ENCODE data around the gene ADO.

ADO gene

DNA sequence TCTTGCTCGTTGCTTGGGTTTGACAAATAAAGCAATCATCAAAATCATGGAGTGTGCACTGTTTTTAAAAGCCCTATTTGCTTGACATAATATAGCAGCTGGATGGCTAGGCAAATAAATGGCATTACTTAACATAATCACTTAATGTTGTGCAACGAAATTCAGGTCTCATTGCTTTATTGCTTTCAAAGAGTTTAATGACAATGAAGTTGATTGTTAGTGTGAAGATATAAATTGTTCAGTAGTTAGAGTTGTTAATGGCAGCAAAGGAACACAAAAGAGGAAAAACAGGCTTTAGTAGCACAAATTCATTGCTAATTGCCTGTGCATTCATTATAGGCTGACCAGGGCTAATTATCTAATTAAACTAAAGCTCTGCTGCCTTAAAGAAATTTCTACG, 7.6 kb upstream of the ADO start:
- peaks cover 16% of the 10 kb centered on the region for H3K27me3 Mint-ChIP-seq (ENCODE audit: low read depth, poor library complexity)
- no peak for DNase-seq
- TF ChIP-seq, protein P1, sequence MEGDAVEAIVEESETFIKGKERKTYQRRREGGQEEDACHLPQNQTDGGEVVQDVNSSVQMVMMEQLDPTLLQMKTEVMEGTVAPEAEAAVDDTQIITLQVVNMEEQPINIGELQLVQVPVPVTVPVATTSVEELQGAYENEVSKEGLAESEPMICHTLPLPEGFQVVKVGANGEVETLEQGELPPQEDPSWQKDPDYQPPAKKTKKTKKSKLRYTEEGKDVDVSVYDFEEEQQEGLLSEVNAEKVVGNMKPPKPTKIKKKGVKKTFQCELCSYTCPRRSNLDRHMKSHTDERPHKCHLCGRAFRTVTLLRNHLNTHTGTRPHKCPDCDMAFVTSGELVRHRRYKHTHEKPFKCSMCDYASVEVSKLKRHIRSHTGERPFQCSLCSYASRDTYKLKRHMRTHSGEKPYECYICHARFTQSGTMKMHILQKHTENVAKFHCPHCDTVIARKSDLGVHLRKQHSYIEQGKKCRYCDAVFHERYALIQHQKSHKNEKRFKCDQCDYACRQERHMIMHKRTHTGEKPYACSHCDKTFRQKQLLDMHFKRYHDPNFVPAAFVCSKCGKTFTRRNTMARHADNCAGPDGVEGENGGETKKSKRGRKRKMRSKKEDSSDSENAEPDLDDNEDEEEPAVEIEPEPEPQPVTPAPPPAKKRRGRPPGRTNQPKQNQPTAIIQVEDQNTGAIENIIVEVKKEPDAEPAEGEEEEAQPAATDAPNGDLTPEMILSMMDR (IDR thresholded peaks at IDR 0.05), result no peak
- H3K9me3 Mint-ChIP-seq, result no peaks in the 10 kb centered on the region
- H3K36me3 Mint-ChIP-seq (ENCODE audit: low read depth), result no peaks in the 10 kb centered on the region
- no peak overlapping the region for H3K27ac Mint-ChIP-seq
- peaks cover 29% of the 10 kb centered on the region for H3K4me1 Mint-ChIP-seq
- no peak overlapping the region for H3K4me3 Mint-ChIP-seq

DNA sequence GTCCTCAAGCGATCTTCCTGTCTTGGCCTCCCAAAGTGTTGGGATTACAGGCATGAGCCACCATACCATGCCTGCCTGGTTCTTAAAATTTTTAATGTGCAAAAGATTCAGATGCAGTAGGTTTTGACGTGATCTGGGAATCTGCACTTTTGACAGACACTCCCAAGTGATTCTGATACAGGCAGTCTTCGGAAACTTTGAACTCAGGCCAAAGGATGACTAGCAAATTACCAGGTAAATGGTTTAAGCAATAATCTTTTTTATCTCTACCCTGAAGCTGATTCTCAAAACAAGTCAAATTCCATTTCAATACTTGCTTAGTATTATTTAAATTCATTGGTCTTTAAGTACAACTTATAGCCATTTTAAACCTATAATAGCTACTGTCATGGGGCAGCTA, 2.6 kb upstream of the ADO start:
- Mint-ChIP-seq H3K4me1 (peaks cover 40% of the 10 kb centered on the region), H3K27ac (no peak overlapping the region), H3K4me3 (no peak overlapping the region), H3K9me3 (no peaks in the 10 kb centered on the region), H3K36me3 (ENCODE audit: low read depth) (no peaks in the 10 kb centered on the region), H3K27me3 (ENCODE audit: low read depth, poor library complexity) (peaks cover 11% of the 10 kb centered on the region)
- TF ChIP-seq, protein P1 (IDR thresholded peaks at IDR 0.05), result no peak
- DNase-seq, result no peak

DNA sequence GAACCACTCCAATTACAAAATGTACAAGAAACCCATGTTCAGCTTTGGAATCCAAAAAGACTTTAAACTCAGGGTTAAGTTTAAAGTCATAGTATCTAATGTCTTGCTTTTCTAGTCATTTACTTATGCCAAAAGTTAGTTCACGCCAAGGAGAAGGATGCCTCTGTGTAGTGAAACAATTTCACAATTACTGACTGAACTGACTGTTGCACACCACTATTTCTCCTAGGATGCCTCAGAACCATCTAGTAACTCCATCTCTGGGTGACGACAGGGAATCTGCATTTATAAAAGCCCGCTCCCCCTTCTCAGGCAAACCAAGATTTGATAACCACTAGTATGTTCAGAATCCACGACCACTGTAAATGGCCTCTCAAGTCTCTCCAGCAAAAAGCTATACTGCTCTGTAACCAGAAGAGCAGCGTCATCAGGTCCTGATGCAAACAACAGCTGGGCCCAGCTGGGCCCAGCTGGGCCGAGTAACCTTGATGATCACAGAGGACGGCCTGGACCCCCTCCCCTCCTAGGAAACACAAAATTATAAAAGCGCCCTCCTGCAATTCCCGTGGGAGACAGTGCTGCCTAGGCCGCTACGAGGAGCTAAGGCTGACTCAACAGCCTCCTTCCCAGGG, 680 bp upstream of the ADO start:
- H3K9me3 Mint-ChIP-seq, result no peaks in the 10 kb centered on the region
- peak overlapping the region; percentile 95 for H3K4me3 Mint-ChIP-seq
- H3K27me3 Mint-ChIP-seq (ENCODE audit: low read depth, poor library complexity), result peaks cover 2% of the 10 kb centered on the region
- no peak for DNase-seq
- H3K4me1 Mint-ChIP-seq, result peaks cover 44% of the 10 kb centered on the region
- H3K27ac Mint-ChIP-seq, result peak overlapping the region; percentile 100
- H3K36me3 Mint-ChIP-seq (ENCODE audit: low read depth), result peaks cover 7% of the 10 kb centered on the region
- TF ChIP-seq, protein P1 (IDR thresholded peaks at IDR 0.05), result no peak

DNA sequence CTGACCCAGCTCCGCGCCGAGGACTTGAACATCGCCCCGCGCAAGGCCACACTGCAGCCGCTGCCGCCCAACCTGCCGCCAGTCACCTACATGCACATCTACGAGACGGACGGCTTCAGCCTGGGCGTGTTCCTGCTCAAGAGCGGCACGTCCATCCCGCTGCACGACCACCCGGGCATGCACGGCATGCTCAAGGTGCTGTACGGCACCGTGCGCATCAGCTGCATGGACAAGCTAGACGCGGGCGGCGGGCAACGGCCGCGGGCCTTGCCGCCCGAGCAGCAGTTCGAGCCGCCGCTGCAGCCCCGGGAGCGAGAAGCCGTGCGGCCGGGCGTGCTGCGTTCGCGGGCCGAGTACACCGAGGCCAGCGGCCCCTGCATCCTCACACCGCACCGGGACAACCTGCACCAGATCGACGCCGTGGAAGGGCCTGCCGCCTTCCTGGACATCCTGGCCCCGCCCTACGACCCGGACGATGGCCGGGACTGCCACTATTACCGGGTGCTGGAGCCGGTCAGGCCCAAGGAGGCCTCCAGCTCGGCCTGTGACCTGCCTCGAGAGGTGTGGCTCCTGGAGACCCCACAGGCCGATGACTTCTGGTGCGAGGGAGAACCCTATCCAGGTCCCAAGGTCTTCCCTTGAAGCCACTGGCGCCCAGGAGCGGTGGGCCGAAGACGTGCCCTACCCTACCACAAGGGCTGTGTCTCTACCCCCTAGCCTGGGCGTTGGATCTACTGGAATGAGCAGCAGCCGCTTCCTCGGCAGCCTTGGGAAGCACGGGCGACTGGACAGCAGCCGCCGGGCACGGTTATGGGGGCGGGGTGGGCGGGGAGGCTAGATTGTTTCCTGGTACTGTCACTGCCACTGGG, 945 bp downstream of the ADO start:
- H3K9me3 Mint-ChIP-seq, result no peaks in the 10 kb centered on the region
- H3K4me1 Mint-ChIP-seq, result peaks cover 45% of the 10 kb centered on the region
- peak; percentile 60 for DNase-seq
- H3K27ac Mint-ChIP-seq, result peak overlapping the region; percentile 81
- H3K4me3 Mint-ChIP-seq, result peak overlapping the region; percentile 89
- TF ChIP-seq, protein P1 (IDR thresholded peaks at IDR 0.05), result no peak
- peaks cover 7% of the 10 kb centered on the region for H3K36me3 Mint-ChIP-seq (ENCODE audit: low read depth)
- H3K27me3 Mint-ChIP-seq (ENCODE audit: low read depth, poor library complexity), result peaks cover under 1% of the 10 kb centered on the region

DNA sequence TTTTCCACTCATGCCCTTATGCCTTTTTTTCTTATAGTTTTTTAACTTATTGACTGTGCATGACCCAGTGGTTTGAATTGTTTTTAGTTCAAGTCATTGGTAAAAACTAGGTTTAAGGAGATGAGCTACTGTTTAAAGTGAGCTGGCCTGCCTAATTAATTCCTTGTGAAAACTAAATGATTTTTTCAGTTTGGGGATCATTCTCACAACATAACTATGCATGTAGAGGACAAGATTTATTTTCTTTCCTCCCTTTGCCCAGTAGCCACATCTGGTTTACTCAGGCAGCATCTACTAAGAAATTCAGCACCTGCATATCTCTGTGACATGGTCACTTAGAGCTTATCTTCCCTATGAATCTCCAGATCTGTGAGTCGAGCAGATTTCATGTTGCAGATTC, 1.7 kb downstream of the ADO start:
- DNase-seq, result no peak
- TF ChIP-seq, protein P1 (IDR thresholded peaks at IDR 0.05), result no peak
- H3K4me3 Mint-ChIP-seq, result peak overlapping the region; percentile 89
- peaks cover 45% of the 10 kb centered on the region for H3K4me1 Mint-ChIP-seq
- H3K9me3 Mint-ChIP-seq, result no peaks in the 10 kb centered on the region
- H3K36me3 Mint-ChIP-seq (ENCODE audit: low read depth), result peaks cover 7% of the 10 kb centered on the region
- peaks cover 6% of the 10 kb centered on the region for H3K27me3 Mint-ChIP-seq (ENCODE audit: low read depth, poor library complexity)
- no peak overlapping the region for H3K27ac Mint-ChIP-seq

All from nephron progenitor cell (in vitro differentiated cells).